Transverse colon (tissue), 4 donors: Measurements from ENCODE around the gene BPHL.
A peak's percentile ranks its signal among the peaks of the same experiment; 100 is the strongest.

Experiments used
- CTCF ChIP-seq, 5 experiments: fragments of 200-600 bp in 3 of 5; fragments of 450-650 bp in 2 of 5; sonication (generic) in 3 of 5; IDR thresholded peaks; 1 replicate in 2 of 5; 2 replicates in 3 of 5; pipeline ENCODE4 v1.5.1; 2016 to 2017; ENCODE audit warnings: antibody characterized with exemption in 5 of 5, inconsistent platforms in 3 of 5, mild to moderate bottlenecking in 2 of 5, moderate library complexity in 1 of 5
- EP300 ChIP-seq: sonication (generic); formaldehyde crosslinking; IDR thresholded peaks from one replicate; pipeline ENCODE4 v1.6.1; 2017; ENCODE audit warnings: antibody characterized with exemption, low read depth
- POLR2A ChIP-seq: fragments of 450-650 bp; IDR thresholded peaks from one replicate; pipeline ENCODE4 v1.6.1; 2016; ENCODE audit warnings: antibody characterized with exemption, mild to moderate bottlenecking, moderate library complexity
- POLR2AphosphoS5 ChIP-seq, 3 donors: sonication (generic); formaldehyde crosslinking; IDR thresholded peaks; one replicate each; pipeline ENCODE4 v1.6.1; 2016; ENCODE audit warnings: antibody characterized with exemption in 3 of 3

GRCh38 chr6:3159805-3160781 lies 41.6 kb downstream of the BPHL start:
- TF ChIP-seq CTCF (IDR thresholded peaks at IDR 0.05) (no peak), EP300 (no peak), POLR2A (peak; percentile 61), POLR2AphosphoS5 (IDR thresholded peaks at IDR 0.05) (peak; percentile 58 to 67 (median 63))
